Activated T-cell treated with anti-CD3 and anti-CD28 coated beads, Interleukin-2, amount 50 U/mL, for 24 hours (primary cell): ENCODE data around the gene SYNGR3.
"Not testable (repeated sequence)": the region's sequence is repeated elsewhere in the genome, so short reads cannot be mapped to it uniquely, and the experiment has no call there.

Source experiments
- DNase-seq: peaks from one replicate; pipeline ENCODE4 v3.0.0-alpha.2; 2020
- H3K27ac Mint-ChIP-seq: 2 replicates; pipeline ENCODE4 v1.8.0; 2020; ENCODE audit warnings: mild to moderate bottlenecking, mixed read lengths
- H3K27me3 Mint-ChIP-seq: 2 replicates; pipeline ENCODE4 v1.8.0; 2020; ENCODE audit warnings: mixed read lengths
- H3K36me3 Mint-ChIP-seq: 2 replicates; pipeline ENCODE4 v1.8.0; 2020; ENCODE audit warnings: low read depth, mixed read lengths
- H3K4me1 Mint-ChIP-seq: 2 replicates; pipeline ENCODE4 v1.8.0; 2020; ENCODE audit warnings: low read depth, mixed read lengths
- H3K4me3 Mint-ChIP-seq: 2 replicates; pipeline ENCODE4 v1.8.0; 2020; ENCODE audit warnings: mild to moderate bottlenecking, moderate library complexity, mixed read lengths
- H3K9me3 Mint-ChIP-seq: 2 replicates; pipeline ENCODE4 v1.8.0; 2020; ENCODE audit warnings: mixed read lengths

The SYNGR3 gene

DNA sequence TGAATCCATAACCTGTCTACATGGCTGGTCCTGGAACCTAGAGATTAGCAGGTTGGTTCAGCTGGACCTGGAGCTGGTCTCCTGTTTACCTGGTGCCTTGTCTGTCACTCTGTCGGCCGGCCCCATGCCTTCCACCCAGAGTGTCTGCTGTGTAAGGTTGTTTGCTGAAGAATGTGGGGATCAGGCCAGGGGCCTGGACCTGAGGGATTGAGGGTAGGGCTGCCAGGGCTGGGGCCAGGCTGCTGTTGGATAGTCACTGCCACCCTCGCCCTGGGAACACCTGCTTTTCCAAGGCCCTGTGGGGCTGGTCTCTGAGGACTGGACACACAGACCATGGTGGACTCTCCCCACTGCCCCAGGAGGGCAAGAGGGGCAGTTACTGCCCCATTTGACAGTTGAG is 38.4 kb downstream of the SYNGR3 start:
- no peaks in the 10 kb centered on the region for H3K36me3 Mint-ChIP-seq
- H3K27ac Mint-ChIP-seq: no peak overlapping the region
- no peak for DNase-seq
- H3K27me3 Mint-ChIP-seq: peaks cover 17% of the 10 kb centered on the region
- no peaks in the 10 kb centered on the region for H3K9me3 Mint-ChIP-seq
- H3K4me1 Mint-ChIP-seq: peaks cover 14% of the 10 kb centered on the region
- no peak overlapping the region for H3K4me3 Mint-ChIP-seq

DNA sequence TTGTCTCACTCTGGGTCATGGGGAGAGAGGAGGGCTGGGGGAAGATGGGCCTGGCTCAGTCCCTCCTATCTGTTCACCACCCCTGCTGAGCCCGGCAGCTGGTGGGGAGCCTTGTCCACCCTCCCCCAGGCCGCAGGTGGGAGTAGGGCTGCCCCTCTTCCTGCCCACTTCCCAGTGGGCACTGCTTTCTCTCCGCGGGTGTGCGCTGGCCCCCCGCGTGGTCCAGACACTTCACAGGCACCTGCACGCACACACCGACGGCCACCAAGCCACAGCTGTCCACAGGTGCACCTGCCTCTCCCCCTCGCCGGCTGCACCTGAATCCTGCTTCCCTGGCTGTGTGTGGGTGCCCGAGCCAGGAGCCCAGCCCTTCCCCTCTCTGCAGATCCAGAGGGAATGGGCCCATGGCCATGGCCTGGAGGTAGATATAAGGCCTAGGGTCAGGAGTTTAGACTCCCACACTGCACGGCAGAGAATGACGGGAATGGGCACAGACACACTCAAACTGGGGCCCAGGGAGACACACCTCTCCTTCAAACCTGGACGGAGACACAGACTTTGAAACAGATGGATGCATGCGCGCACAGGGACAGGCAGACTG is 39.0 kb downstream of the SYNGR3 start:
- peaks cover 12% of the 10 kb centered on the region for H3K4me1 Mint-ChIP-seq
- H3K27ac Mint-ChIP-seq: no peak overlapping the region
- no peak overlapping the region for H3K4me3 Mint-ChIP-seq
- peaks cover 17% of the 10 kb centered on the region for H3K27me3 Mint-ChIP-seq
- no peaks in the 10 kb centered on the region for H3K9me3 Mint-ChIP-seq
- no peak for DNase-seq
- H3K36me3 Mint-ChIP-seq: no peaks in the 10 kb centered on the region

DNA sequence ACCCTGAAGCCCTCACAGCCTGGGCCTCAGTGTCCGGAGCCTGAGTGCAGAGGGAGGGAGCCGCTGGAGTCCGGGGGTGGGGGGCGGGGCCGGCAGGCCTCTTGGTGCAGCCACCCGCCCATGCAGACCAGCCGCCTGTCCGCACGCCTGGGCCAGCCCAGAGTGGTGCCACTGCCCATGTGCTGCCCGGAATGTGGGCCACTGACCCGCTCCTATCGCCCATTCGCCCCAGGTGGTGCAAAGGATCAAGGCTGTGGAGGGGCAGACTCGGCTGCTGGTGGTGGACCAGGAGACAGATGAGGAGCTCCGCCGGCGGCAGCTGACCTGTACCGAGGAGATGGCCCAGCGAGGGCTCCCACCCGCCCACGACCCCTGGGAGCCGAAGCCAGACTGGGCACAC is 39.6 kb downstream of the SYNGR3 start:
- H3K36me3 Mint-ChIP-seq: no peaks in the 10 kb centered on the region
- H3K9me3 Mint-ChIP-seq: no peaks in the 10 kb centered on the region
- H3K27ac Mint-ChIP-seq: no peak overlapping the region
- H3K4me3 Mint-ChIP-seq: no peak overlapping the region
- H3K27me3 Mint-ChIP-seq: peaks cover 15% of the 10 kb centered on the region
- H3K4me1 Mint-ChIP-seq: peaks cover 9% of the 10 kb centered on the region
- DNase-seq: no peak

DNA sequence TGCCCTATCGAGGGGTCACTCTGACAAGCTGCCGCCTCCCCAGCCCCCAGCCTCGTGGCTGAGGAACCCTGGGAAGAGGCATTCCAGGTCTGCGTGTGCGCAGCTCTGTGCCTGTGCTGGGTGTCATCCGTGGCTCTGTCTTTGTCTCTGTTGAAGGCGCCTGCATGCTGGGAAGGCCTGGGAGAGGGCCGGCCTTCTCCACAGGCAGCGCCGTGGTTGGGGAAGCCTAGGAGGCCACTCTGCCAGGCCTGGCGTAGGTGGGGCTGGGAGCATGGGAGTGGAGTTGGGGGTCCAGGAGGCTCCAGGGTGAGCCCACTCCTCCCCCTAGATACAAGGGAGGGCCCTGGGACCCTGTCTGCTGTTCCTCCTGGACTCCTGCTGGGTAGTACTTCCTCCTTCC is 40.3 kb downstream of the SYNGR3 start:
- Mint-ChIP-seq H3K27ac (no peak overlapping the region), H3K27me3 (peaks cover 15% of the 10 kb centered on the region), H3K9me3 (no peaks in the 10 kb centered on the region), H3K4me3 (no peak overlapping the region), H3K36me3 (no peaks in the 10 kb centered on the region), H3K4me1 (peaks cover 9% of the 10 kb centered on the region)
- DNase-seq: no peak

DNA sequence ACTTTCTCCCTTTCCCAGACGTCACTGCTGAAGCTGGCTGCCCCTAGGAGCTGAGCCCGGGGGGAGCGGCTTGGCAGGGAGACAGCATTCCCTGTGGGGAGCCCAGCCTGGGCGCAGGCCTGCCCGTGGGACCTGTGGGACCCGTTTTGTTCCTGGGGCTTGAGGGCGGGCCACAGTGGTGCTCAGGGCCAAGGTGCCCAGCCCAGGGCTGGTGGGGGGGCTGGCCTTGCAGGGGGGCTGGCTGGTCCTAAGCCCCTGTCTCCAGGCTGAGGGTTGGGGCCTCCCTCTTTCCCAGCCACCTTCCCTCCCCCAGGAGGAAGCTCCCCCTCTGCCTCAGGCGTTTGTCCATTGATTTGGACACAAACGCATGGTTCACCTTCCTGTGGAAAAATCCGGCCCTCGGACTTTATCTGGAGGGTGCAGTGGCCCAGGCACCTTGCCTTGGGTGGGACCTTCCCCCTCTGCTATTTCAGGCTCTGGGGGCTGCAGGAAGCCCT is 41.4 kb downstream of the SYNGR3 start:
- no peak for DNase-seq

DNA sequence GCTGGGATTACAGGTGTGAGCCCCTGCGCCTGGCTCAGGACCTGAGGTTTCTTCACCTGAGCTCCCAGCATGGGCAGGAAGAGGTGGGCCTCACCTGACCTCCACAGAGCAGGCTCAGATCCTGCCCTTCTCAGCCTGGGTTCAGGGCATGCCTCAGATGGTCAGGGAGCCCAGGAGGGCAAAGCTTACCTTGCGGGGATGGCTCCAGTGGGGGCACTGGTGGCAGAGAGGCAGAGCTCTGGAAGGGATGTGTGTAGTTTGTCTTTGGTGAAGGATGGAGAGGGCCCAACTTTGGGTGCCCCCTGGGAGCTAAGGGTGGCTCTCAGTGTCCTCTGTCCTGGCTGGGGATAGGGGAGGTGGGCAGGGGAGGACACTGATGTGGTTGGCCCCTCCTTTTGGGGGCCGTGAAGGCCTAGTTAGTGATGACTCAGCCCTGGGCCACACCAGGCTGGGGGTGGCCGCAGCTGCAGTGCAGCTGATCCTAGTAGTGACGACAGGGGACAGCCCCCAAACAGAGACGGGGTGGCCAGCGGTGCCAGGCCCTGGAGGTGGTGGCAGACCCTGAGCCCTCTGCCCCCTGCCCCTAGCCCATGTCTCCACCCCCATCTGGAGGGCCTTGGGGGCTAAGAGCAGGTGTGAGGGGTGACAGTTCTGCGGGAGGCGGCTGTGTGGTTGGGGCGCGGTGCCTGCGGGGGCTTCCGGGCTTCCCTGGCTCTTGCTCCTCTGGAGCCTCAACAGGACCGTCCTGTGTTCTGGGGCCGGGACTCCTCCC is 42.7 kb downstream of the SYNGR3 start:
- no peak overlapping the region for H3K4me3 Mint-ChIP-seq
- H3K27me3 Mint-ChIP-seq: peaks cover 8% of the 10 kb centered on the region
- H3K36me3 Mint-ChIP-seq: no peaks in the 10 kb centered on the region
- H3K27ac Mint-ChIP-seq: peak overlapping the region; percentile 50
- no peak for DNase-seq
- no peaks in the 10 kb centered on the region for H3K9me3 Mint-ChIP-seq
- peaks cover 3% of the 10 kb centered on the region for H3K4me1 Mint-ChIP-seq

More for the DNA sequence above, 41.4 kb downstream of the SYNGR3 start:
- peaks cover 10% of the 10 kb centered on the region for H3K27me3 Mint-ChIP-seq
- no peaks in the 10 kb centered on the region for H3K36me3 Mint-ChIP-seq
- no peak overlapping the region for H3K27ac Mint-ChIP-seq
- no peaks in the 10 kb centered on the region for H3K9me3 Mint-ChIP-seq
- H3K4me3 Mint-ChIP-seq: no peak overlapping the region
- H3K4me1 Mint-ChIP-seq: peaks cover 4% of the 10 kb centered on the region

DNA sequence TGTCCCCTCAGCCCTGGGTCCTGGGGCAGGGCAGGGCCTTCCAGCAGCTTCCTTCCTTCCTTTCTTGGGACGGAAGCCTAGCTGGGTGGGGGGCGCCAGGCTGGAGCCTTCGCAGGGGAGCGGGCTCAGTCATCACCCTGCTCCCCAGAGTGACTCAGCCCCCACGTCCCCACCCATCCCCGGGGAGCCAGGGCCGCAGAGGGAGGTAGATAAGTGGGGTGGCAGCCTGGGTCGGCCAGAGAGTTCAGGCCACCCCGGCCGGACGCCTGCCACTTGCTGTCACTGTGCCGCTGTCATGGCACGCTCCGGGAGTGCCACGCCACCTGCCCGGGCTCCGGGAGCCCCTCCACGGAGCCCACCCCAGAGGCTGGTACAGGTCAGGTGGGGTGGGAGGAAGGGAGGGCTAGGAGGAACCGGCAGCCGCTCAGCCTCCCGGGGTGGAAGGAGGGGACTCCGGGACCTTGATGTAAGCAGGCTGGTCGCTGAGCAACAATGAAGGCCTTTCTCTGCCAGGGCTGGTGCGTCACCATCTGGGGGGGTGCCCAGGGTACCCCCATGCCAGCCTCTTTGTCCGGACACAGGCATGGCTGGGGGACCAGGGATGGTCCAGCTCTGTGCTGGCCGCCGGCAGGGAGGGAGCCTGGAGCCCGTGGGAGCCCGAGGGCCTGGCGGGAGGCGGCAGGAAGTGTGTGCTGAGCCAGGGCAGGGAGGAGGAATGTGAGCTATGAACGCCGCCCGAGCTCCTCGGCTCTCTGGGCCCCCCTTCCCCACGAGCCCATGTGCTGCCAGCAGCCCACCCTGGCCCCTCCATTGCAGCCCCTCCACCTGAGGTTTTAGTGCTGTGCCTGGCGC is 43.5 kb downstream of the SYNGR3 start:
- no peak for DNase-seq
- no peaks in the 10 kb centered on the region for H3K36me3 Mint-ChIP-seq
- H3K4me3 Mint-ChIP-seq: peak overlapping the region; percentile 27
- no peaks in the 10 kb centered on the region for H3K27me3 Mint-ChIP-seq
- no peaks in the 10 kb centered on the region for H3K9me3 Mint-ChIP-seq
- H3K4me1 Mint-ChIP-seq: no peaks in the 10 kb centered on the region
- no peak overlapping the region for H3K27ac Mint-ChIP-seq

DNA sequence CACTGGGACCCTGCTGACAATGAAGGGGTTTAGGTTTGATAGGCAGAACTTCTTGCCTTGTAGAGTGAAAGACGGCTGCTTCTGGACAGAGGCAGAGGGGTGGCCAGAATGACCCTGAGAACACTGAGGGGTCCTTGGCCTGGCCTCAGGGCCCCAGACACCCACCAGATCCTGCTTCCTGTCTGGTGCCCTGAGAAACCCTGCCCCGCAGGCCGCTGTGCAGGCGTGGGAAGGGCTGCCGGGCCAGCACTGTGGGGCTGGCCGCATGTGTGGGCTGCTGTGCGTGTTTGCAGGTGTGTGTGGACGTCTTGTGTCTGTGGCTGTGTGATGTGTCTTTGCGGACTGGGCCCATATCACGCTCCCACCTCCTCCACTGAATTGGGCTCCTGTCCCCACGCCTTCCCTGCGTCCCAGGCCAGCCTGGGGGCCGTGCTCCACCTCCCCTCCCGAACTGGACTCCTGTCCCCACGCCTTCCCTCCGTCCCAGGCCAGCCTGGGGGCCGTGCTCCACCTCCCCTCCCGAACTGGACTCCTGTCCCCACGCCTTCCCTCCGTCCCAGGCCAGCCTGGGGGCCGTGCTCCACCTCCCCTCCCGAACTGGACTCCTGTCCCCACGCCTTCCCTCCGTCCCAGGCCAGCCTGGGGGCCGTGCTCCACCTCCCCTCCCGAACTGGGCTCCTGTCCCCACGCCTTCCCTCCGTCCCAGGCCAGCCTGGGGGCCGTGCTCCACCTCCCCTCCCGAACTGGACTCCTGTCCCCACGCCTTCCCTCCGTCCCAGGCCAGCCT is 44.3 kb downstream of the SYNGR3 start:
- H3K36me3 Mint-ChIP-seq, H3K27me3 Mint-ChIP-seq, DNase-seq, H3K4me1 Mint-ChIP-seq, H3K4me3 Mint-ChIP-seq, H3K9me3 Mint-ChIP-seq: not testable (repeated sequence)
- H3K27ac Mint-ChIP-seq: peak overlapping the region; percentile 29

DNA sequence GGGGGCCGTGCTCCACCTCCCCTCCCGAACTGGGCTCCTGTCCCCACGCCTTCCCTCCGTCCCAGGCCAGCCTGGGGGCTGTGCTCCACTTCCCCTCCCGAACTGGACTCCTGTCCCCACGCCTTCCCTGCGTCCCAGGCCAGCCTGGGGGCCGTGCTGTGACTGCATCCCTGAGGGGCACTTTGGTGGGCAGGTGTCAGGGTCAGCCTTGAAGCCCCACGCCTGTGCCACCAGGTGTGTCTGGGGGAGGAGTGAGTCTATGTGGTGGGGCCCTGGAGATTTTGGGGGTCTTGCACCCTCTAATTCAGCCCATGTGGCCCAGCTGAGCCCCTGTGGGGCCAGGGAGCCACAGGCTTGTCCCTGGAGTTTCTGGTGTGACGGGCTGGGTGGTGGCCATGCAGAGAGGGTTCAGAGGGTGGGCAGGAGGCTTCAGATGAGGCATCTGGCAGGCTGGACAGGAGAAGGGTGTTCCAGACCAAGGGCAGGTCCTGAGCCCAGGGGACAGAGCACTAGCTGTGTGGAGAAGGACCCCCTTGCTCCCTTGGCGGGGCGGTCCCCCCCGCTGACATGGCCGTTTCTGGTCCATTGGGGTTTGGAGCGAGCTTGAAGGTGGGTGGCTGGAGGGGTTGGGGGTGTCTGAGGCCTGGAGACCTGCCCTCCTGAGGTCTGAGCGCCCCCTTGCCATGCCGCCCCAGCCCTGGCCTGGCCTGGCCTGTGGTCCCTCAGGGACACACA is 45.1 kb downstream of the SYNGR3 start:
- no peaks in the 10 kb centered on the region for H3K4me1 Mint-ChIP-seq
- no peaks in the 10 kb centered on the region for H3K27me3 Mint-ChIP-seq
- H3K9me3 Mint-ChIP-seq: no peaks in the 10 kb centered on the region
- no peaks in the 10 kb centered on the region for H3K36me3 Mint-ChIP-seq
- H3K27ac Mint-ChIP-seq: no peak overlapping the region
- H3K4me3 Mint-ChIP-seq: no peak overlapping the region
- no peak for DNase-seq

DNA sequence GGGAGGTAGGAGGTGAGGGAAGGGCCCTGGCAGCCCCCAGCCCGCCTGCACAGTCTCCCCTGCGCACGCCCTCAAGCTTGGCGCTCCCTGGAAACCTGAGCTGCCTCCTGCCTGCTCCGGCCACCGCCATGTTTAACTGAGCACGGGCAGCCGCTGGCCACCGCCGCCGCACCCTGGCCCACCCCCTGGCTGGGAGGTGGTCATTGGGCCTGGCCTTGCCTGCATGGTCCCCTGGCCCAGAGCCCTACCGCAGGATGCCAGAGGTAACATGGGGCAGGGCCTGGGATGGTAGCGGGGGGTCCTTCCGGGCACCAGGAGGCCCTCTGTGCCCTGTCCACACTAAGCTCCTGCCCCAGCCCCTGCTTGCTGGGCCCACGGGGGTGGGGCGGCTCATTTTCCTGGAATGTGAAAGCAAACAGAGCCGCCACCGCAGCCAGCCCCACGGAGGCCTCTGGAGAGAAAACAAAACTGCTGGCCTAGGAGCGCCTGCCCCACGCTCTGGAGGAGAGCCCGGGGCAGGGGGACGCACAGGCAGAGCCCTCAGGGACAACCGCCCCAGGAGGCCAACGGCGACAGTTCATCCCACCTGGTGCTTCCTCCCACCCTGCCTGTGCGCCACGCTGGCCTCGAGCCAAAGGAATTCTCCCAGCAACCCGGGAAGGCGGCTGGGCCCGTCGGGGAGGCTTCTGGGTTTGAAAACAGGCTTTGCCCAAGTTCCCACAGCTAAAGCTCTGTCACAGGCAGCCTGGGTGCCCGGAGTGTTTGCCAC is 45.8 kb downstream of the SYNGR3 start:
- no peak overlapping the region for H3K27ac Mint-ChIP-seq
- H3K4me1 Mint-ChIP-seq: no peaks in the 10 kb centered on the region
- no peaks in the 10 kb centered on the region for H3K9me3 Mint-ChIP-seq
- DNase-seq: no peak
- H3K36me3 Mint-ChIP-seq: no peaks in the 10 kb centered on the region
- no peak overlapping the region for H3K4me3 Mint-ChIP-seq
- no peaks in the 10 kb centered on the region for H3K27me3 Mint-ChIP-seq

DNA sequence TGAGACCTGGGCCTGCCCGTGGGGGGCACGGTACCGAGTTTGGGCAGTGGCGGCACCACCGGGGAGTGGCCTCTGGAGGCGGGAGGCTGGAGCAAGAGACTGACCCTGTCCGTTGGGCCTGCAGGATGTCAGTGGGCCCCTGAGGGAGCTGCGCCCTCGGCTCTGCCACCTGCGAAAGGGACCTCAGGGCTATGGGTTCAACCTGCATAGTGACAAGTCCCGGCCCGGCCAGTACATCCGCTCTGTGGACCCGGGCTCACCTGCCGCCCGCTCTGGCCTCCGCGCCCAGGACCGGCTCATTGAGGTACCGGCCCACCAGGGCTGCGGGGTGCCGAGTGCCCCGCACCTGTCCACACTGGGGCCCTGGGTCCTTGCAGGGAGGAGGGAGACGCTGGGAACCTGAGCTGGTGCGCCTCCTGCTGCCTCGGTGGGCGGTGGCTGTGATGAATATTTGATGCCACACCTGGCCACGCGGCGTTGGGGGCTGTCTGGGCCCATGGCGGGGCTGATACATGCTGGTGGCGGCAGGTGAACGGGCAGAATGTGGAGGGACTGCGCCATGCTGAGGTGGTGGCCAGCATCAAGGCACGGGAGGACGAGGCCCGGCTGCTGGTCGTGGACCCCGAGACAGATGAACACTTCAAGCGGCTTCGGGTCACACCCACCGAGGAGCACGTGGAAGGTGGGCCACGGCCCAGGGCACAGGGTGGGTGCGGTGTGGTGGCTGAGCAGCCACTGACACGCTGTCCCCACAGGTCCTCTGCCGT is 46.6 kb downstream of the SYNGR3 start:
- no peaks in the 10 kb centered on the region for H3K36me3 Mint-ChIP-seq
- no peak overlapping the region for H3K4me3 Mint-ChIP-seq
- H3K27me3 Mint-ChIP-seq: no peaks in the 10 kb centered on the region
- DNase-seq: no peak
- no peaks in the 10 kb centered on the region for H3K9me3 Mint-ChIP-seq
- H3K4me1 Mint-ChIP-seq: no peaks in the 10 kb centered on the region
- no peak overlapping the region for H3K27ac Mint-ChIP-seq

DNA sequence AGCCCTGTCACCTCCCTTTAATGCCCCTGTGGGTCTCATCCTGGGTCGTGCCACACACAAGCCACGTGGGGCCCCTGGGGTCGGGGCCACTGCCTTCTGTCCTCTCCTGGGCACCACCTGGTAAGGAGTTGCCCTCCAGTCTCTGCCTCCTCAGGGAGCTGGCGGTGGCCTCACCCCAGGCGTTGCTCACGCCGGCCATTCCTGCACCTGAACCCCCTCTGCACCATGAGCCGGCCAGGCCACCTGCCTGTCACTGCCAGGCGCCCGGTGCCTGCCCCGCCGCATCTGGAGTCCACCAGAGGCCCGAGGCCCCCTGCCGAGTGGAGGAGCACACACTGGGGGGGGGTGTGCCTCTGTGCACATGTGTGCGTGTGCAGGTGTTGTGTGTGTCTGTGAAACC is 47.3 kb downstream of the SYNGR3 start:
- no peaks in the 10 kb centered on the region for H3K4me1 Mint-ChIP-seq
- no peaks in the 10 kb centered on the region for H3K36me3 Mint-ChIP-seq
- DNase-seq: no peak
- H3K9me3 Mint-ChIP-seq: no peaks in the 10 kb centered on the region
- no peaks in the 10 kb centered on the region for H3K27me3 Mint-ChIP-seq
- no peak overlapping the region for H3K4me3 Mint-ChIP-seq
- no peak overlapping the region for H3K27ac Mint-ChIP-seq
